IMR-90 (cell line): Measurements from ENCODE around the gene MEF2D. TPM values are rescaled to one million over a fixed set of nuclear protein-coding genes. Genes with fewer than 3 reads are reported as not detected.

Experiments used
- microRNA-seq, 2 experiments: library from miRNA; stranded (forward) in 1 of 2; unstranded in 1 of 2; fragments of 10-50 nt in 1 of 2; fragments of <30 nt in 1 of 2; gene quantifications in 1 of 2; microRNA quantifications in 1 of 2; one replicate each; pipeline versions ENCODE3 to v1.1.0; 2013 to 2020; ENCODE audit not compliant: insufficient read depth in 1 of 2, insufficient read length in 1 of 2, unreplicated experiment in 1 of 2
- polyA plus RNA-seq, 3 experiments: library from polyadenylated mRNA; depleted of rRNA; stranded (reverse); fragments of >200 nt; gene quantifications; 2 replicates each; pipeline ENCODE4 v1.2.3, GENCODE V29; 2012; ENCODE audit warnings: low replicate concordance in 1 of 3
- small RNA-seq, 5 experiments: library from RNA; depleted of rRNA; stranded (forward); fragments of <200 nt; gene quantifications; one replicate each; pipeline ENCODE3, GENCODE V24; 2012
- total RNA-seq: library from RNA; depleted of rRNA; stranded (reverse); fragments of >200 nt; gene quantifications from 2 replicates; pipeline ENCODE4 v1.2.3, GENCODE V29; 2012; rRNA removed

The MEF2D gene
- total and polyA plus RNA-seq, 2 of the 4 experiments (the other 2 are of a cell fraction) = 2.9 to 20.0 TPM

Small RNA genes lying within 50 kb of the gene (microRNA-seq; reads per million reads assigned to microRNA genes)
- gene MIR9-1 (ENCODE audit: insufficient read depth in 1 of 2, insufficient read length in 1 of 2, unreplicated experiment in 1 of 2) (0 reads per million in 2 experiments), gene RF00019 (ENCODE audit: insufficient read depth, insufficient read length) (not detected)

Small RNA genes lying within 50 kb of the gene (small RNA-seq; reads per million reads assigned to genes)
- gene MIR9-1 = 0 to 0.65 (median 0) reads per million in 5 experiments
- gene RF00019 = 0 reads per million in 5 experiments

Other genes starting within 250 kb of the MEF2D start
- gene SMG5, start 217.9 kb downstream of the MEF2D start, total RNA-seq = 33.9 and 37.3 TPM in 2 replicates
- gene SMG5, start 217.9 kb downstream of the MEF2D start, polyA plus RNA-seq (2012; rRNA removed) = 33.3 and 34.7 TPM in 2 replicates
- 0.28 and 0.54 TPM in 2 replicates for gene TMEM79, start 216.4 kb downstream of the MEF2D start, total RNA-seq
- 2.3 and 3.3 TPM in 2 replicates for gene TMEM79, start 216.4 kb downstream of the MEF2D start, polyA plus RNA-seq (2012; rRNA removed)
- gene GLMP, start 205.1 kb downstream of the MEF2D start, total RNA-seq = 18.3 and 32.6 TPM in 2 replicates
- 43.1 and 45.8 TPM in 2 replicates for gene GLMP, start 205.1 kb downstream of the MEF2D start, polyA plus RNA-seq (2012; rRNA removed)
- gene VHLL, start 201.5 kb downstream of the MEF2D start, total RNA-seq = 0.28 TPM in 1 of 2 replicates, not detected in the other
- gene VHLL, start 201.5 kb downstream of the MEF2D start, polyA plus RNA-seq (2012; rRNA removed) = not detected in 2 replicates
- 595 and 637 TPM in 2 replicates for gene CCT3, start 162.5 kb downstream of the MEF2D start, total RNA-seq
- 293 and 313 TPM in 2 replicates for gene CCT3, start 162.5 kb downstream of the MEF2D start, polyA plus RNA-seq (2012; rRNA removed)
- gene TSACC, start 162.2 kb downstream of the MEF2D start, total RNA-seq = not detected in 2 replicates
- gene TSACC, start 162.2 kb downstream of the MEF2D start, polyA plus RNA-seq (2012; rRNA removed) = 0.75 and 0.79 TPM in 2 replicates
- gene RHBG, start 131.6 kb downstream of the MEF2D start, total RNA-seq = not detected in 2 replicates
- not detected in 2 replicates for gene RHBG, start 131.6 kb downstream of the MEF2D start, polyA plus RNA-seq (2012; rRNA removed)
- gene IQGAP3, start 71.8 kb upstream of the MEF2D start, total RNA-seq = 13.6 TPM in 2 replicates
- gene IQGAP3, start 71.8 kb upstream of the MEF2D start, polyA plus RNA-seq (2012; rRNA removed) = 12.5 and 14.9 TPM in 2 replicates
- not detected in 2 replicates for gene TTC24, start 78.9 kb upstream of the MEF2D start, total RNA-seq
- gene TTC24, start 78.9 kb upstream of the MEF2D start, polyA plus RNA-seq (2012; rRNA removed) = not detected in 2 replicates
- 70.3 and 74.2 TPM in 2 replicates for gene NAXE, start 91.0 kb upstream of the MEF2D start, total RNA-seq
- gene NAXE, start 91.0 kb upstream of the MEF2D start, polyA plus RNA-seq (2012; rRNA removed) = 60.6 and 61.0 TPM in 2 replicates
- 30.8 and 41.8 TPM in 2 replicates for gene GPATCH4, start 100.7 kb upstream of the MEF2D start, total RNA-seq
- 26.6 and 32.6 TPM in 2 replicates for gene GPATCH4, start 100.7 kb upstream of the MEF2D start, polyA plus RNA-seq (2012; rRNA removed)
- not detected in 2 replicates for gene HAPLN2, start 118.6 kb upstream of the MEF2D start, total RNA-seq
- gene HAPLN2, start 118.6 kb upstream of the MEF2D start, polyA plus RNA-seq (2012; rRNA removed) = not detected in 2 replicates
- gene BCAN, start 141.3 kb upstream of the MEF2D start, total RNA-seq = not detected in 2 replicates
- gene BCAN, start 141.3 kb upstream of the MEF2D start, polyA plus RNA-seq (2012; rRNA removed) = 0.07 TPM in 1 of 2 replicates, not detected in the other
- 40.1 and 46.1 TPM in 2 replicates for gene NES, start 176.6 kb upstream of the MEF2D start, total RNA-seq
- gene NES, start 176.6 kb upstream of the MEF2D start, polyA plus RNA-seq (2012; rRNA removed) = 25.3 and 26.7 TPM in 2 replicates
- gene CRABP2, start 204.8 kb upstream of the MEF2D start, total RNA-seq = 6.1 and 6.3 TPM in 2 replicates
- gene CRABP2, start 204.8 kb upstream of the MEF2D start, polyA plus RNA-seq (2012; rRNA removed) = 12.2 and 15.7 TPM in 2 replicates
- gene METTL25B, start 227.7 kb upstream of the MEF2D start, total RNA-seq = 2.3 and 3.1 TPM in 2 replicates
- gene METTL25B, start 227.7 kb upstream of the MEF2D start, polyA plus RNA-seq (2012; rRNA removed) = 9.6 and 10.1 TPM in 2 replicates
- 13.6 and 17.0 TPM in 2 replicates for gene ISG20L2, start 228.0 kb upstream of the MEF2D start, total RNA-seq
- gene ISG20L2, start 228.0 kb upstream of the MEF2D start, polyA plus RNA-seq (2012; rRNA removed) = 27.2 and 27.3 TPM in 2 replicates
- 65.3 and 68.8 TPM in 2 replicates for gene MRPL24, start 240.3 kb upstream of the MEF2D start, total RNA-seq
- 94.9 and 99.5 TPM in 2 replicates for gene MRPL24, start 240.3 kb upstream of the MEF2D start, polyA plus RNA-seq (2012; rRNA removed)